Right lobe of liver (tissue), 4 donors: ENCODE data around the gene HMGXB4.

Source experiments
- POLR2A ChIP-seq: fragments of 450-650 bp; IDR thresholded peaks from one replicate; pipeline ENCODE4 v1.6.1; 2017; ENCODE audit warnings: antibody characterized with exemption, mild to moderate bottlenecking
- TF ChIP-seq, protein P1 (sequence below), 4 donors: fragments of 200-600 bp in 3 of 4; fragments of 450-650 bp in 1 of 4; IDR thresholded peaks; one replicate each; pipeline versions ENCODE4 v1.5.1 to v1.8.0; 2016 to 2022; ENCODE audit warnings: antibody characterized with exemption in 4 of 4, mild to moderate bottlenecking in 2 of 4
- donor health status: DM: no; HTN: no; CAD: no.
- donor health status: DM: no; HTN: no; CAD: no.
- donor health status: DM: no; HTN: yes; CAD: no.

DNA sequence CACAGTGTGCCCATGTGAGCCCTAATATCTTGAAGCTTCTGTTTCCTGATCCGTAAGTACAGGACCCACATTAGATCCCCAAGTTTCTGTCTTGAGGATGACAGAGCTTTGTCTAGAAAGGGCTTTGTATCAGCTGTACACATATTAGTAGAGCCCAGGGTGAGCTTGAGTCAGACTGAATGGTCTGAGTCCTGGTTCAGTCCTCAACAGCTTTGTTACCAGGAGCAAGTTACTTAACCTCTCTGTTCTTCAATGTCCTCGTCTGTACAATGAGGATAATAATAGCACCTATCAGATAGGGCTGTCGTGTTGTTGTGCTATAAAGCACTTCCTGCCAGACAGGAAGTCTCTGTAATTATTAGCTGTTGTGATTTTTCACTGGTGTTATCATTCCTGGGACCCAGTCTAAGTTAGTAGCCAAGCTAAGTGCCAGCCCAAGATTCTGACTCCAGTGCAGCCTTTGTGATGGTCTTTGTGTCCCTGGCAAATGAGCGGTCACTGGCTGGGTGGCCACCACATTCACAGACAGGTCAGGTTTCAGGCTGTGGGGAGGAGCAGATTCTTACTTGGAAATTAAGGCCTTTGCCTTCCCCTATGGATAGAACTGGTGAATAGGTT, 49.2 kb downstream of the HMGXB4 start:
- TF ChIP-seq, protein P1, sequence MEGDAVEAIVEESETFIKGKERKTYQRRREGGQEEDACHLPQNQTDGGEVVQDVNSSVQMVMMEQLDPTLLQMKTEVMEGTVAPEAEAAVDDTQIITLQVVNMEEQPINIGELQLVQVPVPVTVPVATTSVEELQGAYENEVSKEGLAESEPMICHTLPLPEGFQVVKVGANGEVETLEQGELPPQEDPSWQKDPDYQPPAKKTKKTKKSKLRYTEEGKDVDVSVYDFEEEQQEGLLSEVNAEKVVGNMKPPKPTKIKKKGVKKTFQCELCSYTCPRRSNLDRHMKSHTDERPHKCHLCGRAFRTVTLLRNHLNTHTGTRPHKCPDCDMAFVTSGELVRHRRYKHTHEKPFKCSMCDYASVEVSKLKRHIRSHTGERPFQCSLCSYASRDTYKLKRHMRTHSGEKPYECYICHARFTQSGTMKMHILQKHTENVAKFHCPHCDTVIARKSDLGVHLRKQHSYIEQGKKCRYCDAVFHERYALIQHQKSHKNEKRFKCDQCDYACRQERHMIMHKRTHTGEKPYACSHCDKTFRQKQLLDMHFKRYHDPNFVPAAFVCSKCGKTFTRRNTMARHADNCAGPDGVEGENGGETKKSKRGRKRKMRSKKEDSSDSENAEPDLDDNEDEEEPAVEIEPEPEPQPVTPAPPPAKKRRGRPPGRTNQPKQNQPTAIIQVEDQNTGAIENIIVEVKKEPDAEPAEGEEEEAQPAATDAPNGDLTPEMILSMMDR (IDR thresholded peaks at IDR 0.05): no peak
- TF ChIP-seq POLR2A: no peak
